ENCODE results near the gene OBI1.
A peak's percentile ranks its signal among the peaks of the same experiment; 100 is the strongest.
"Not testable (repeated sequence)": the region's sequence is repeated elsewhere in the genome, so short reads cannot be mapped to it uniquely, and the experiment has no call there.

Gene OBI1

DNA sequence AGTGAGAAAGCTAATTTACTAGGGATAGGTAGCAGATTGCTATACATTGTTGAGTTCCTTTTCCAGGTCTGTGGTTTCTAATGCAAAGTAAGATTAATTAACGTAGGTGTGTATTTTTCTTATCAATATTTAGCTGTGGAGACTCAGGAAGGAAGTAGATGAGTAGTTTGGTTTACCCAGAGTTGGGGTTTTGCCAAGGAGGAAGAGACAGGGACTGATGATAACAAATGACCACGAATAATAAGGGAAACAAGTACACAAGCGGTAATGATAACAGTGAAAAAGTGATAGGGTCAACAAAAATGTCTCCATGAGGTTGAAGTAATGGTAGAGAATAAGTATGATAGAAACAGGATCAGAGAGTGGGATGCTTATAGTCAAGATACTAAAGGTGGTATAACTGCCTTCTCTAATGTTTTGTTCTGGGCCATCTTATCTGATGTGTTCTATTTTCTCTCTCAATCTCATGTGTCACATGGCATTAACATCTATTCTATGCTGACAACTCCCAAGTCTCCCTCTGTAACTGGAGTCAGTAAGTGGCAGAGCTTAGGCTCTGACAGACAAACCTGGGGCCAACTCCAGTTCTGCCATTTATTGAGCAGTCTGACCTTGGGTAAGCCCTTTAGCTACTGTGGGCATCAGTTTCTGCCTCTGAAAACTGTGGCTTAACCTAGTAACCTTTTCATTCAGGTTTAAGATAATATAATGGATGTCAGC lies 8.8 kb downstream of the OBI1 start:
- no peak for DNase-seq

DNA sequence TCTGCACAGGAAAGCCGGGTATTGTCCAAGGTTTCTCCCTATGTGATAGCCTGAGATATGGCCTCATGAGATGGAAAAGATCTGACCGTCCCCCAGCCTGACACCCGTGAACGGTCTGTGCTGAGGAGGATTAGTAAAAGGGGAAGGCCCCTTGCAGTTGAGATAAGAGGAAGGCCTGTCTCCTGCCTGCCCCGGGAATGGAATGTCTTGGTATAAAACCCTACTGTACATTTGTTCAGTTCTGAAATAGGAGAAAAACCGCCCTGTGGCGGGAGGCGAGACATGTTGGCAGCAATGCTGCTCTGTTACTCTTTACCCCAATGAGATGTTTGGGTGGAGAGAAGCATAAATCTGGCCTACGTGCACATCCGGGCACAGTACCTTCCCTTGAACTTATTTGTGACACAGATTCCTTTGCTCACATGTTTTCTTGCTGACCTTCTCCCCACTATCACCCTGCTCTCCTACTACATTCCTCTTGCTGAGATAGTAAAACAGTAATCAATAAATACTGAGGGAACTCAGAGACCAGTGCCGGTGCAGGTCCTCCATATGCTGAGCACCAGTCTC lies 11.8 kb downstream of the OBI1 start:
- DNase-seq: not testable (repeated sequence)

DNA sequence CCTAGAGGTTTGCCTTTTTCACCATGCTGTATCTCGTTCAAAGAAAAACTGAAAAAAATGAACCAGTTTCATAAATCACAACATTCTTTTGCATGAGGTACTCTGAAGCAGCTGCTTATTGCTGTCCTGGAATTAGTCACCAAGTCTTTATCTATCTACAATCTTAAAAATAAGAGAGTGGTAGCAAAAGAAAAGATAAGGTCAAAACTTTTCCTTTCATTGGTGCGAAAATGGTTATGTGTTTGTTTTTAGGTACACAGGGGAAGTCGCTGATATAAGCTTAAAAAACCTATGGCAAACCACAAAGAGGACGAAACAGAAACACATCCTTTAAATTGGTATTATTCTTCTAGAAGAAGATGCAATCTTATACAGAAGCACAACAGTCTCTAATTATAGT lies 20.7 kb downstream of the OBI1 start:
- peak; percentile 50 for DNase-seq

GRCh38 chr13:78636495-78636894 lies 22.5 kb downstream of the OBI1 start:
- DNase-seq: no peak

GRCh38 chr13:78632996-78633395 lies 26.0 kb downstream of the OBI1 start:
- DNase-seq: no peak

DNA sequence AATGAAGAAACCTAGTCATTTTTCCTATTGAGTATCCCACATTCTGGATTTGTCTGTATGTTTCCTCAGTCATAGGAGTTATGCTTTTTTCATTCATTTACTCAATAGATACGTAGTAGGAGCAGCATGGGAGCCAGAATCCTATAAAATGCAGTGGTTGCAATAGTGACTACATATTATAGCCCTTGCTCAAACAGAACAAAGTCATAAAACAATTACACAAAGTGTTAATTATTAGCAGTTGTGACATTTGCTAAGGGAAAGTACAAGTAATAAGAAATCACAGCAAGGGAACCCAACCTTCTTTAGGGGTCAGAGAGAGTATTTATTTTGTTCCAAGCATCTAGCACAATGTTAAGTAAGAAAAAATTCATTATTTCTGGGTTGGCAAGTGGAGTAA lies 27.9 kb downstream of the OBI1 start:
- DNase-seq: no peak

DNA sequence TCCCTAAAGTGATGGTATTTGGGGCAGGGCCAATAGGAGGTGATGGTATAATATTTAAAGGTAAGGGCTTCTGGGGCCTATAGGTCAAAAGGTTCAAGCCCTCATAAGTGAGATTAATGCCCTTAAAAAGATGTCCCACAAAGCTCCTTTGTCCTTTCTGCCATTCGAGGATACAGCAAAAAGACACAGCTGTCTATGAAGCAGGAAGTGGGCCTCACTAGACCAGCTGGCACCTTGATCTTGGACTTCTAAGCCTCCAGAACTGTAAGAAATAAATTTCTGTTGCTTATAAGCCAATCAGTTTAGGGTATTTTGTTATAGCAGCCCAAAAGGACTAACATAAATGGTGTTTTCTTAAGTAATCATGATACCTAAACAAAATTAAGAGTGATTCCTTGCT lies 28.4 kb downstream of the OBI1 start:
- DNase-seq: no peak

GRCh38 chr13:78625384-78625783 lies 33.6 kb downstream of the OBI1 start:
- no peak for DNase-seq

GRCh38 chr13:78623132-78623531 lies 35.8 kb downstream of the OBI1 start:
- no peak for DNase-seq

DNA sequence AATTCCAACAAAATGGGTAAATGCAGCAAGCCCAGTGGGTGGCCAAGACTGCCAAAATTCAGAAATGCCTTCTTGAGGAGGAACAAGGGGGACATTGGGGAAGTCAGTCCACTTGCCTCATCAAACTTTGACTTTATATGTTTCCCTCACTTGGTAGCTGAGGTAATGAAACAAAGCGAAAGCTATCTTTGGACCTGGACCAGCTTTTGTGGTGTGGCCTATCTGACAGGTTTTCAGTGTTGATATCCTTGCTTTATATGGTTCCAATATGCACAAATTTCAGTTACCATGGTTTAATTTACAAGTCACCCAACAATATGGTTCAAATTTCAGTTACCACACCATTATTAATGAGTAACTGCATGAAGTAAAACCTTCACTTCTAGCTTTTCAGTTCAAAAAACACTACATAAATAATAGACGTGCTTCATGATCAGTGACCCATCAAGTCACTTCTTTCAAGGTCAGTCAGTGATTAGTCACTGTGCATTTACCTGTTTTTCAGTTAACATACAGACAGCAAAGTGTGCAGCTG lies 38.0 kb downstream of the OBI1 start:
- no peak for DNase-seq

DNA sequence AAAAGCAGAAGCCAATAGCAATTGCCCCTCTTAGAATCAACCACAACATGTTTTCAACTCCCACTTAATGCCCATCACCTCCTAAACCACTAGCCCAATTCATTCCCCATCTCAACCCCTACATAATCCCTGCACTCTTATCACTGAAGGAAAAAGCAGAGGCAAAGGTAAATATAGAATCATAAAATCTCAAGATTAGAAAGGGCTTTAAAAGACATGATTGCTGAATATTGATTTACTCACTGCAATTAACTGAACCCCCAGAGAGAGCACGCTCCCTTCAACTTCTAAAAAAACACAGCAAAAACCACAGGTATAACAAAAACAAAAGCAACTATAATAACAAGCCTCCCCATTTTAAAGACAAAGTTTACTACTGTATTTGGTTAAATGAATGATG lies 40.5 kb downstream of the OBI1 start:
- DNase-seq: no peak

GRCh38 chr13:78611040-78611439 lies 47.9 kb downstream of the OBI1 start:
- DNase-seq: no peak

DNA sequence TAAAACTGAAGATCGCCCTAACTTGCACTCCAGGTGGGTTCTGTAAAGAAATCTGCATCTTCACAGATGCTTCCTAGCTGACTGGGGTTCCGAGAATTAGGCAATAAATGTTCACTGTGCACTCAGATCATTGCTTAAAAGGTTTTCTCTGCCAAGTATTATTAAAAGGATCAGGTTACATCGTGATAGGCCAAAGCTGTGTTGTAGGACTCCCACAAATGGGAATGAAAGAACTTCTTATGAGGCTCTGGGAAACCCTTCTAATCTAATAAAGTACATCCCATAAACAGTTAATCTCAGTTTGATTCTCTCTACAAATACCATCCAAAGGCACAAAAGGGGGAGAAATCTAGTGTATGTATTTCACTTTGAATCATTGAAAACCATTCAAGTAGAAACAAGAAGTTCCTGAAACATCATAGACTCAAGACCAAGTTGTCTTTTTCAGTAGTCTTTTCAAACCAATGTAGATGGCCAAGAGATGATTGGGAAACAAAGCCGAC lies 48.5 kb downstream of the OBI1 start:
- DNase-seq: no peak

GRCh38 chr13:78609464-78610205 lies 49.3 kb downstream of the OBI1 start:
- DNase-seq: no peak

- no peak for DNase-seq
These were observed 50.1 kb downstream of the OBI1 start for GRCh38 chr13:78608688-78609463.

GRCh38 chr13:78608252-78608687 lies 50.7 kb downstream of the OBI1 start:
- no peak for DNase-seq

DNA sequence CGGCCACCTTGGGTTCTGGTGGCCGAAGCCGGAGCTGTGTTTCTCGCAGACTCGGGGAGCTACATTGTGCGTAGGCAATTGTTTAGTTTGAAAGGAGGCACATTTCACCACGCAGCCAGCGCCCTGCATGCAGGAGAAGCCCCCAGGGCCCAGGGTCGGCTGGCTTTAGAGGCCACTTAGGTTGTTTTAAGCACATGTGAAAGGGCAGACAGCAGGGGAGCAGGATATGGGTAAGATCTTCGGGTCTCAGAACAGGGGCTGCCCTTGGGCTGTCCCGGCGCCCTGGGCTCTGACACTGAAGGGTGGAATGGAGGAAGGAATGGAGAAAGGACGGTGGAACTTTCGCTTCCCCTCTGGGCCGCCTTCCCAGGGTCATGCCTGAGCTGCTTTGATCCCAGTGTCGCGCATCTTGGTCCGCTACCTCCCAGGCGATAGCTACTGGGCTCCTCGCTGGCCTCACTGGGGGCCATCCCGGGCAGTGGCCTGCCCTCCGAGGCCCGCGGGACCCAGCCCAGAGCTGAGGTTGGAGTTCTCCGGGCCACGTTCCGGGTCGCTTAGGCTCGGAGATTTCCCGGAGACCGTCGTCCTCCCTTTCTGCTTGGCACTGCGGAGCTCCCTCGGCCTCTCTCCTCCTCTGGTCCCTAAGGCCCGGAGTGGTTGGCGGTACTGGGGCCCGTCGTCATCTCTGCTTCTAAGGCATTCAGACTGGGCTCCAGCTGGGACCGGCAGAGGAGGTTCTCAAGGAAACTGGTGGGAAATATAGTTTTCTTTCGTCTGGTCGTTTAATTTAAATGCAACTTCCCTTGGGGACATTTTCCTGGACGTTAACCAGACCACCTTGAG lies 51.3 kb downstream of the OBI1 start:
- no peak for DNase-seq

DNA sequence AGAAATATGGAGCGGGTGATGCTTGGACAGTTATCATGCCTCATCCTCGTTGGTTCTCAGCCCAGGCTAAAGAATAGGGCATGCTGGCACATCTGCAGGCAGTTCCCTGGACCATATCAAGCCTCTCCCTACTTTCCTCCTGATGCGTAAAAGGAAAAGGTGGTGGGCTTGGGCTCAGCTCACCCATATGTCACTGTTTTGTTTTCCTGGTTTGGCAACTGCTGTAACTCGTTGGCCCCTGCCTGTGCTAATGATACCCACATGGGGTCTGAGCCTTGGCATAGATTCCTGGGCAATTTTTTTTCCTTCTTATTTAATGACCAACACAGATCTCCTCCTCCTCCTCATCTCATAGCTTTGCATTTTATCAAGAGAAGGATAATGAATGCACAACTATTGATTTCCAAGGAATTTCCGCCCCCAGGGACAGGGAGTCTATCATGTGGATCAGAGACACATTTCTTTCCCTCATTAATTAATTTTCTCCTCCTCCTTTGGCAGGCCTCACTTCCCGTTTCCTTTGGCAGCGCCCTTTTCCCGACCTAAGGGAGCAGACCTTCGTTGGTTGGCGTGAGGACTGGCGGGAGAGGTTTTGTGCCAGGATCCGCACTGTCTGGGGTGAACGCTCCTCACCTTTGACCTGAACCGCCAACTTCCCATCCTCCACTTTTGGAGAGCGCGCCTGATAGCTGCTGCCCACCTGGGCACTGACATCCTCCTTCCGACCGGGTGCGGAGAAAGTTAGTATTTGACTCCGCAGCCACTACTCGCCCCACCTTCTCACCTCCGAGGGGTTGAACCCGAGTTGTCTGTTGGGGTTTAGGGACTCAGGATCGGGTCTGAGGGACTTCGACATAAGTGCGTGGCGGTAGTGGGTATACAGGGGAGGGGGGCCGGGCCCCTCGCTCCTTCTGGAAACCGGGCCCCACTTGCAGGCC lies 52.2 kb downstream of the OBI1 start:
- DNase-seq: no peak

GRCh38 chr13:78604782-78605611 lies 54.0 kb downstream of the OBI1 start:
- no peak for DNase-seq

All from activated CD4-positive, alpha-beta T cell treated with anti-CD3 and anti-CD28 coated beads, Interleukin-10, Interleukin-2, amounts not matched to agents 100 ng/mL and 50 ng/mL, durations not matched to agents 16 hours and 8 hours (primary cell).